HL-60 (cell line): ENCODE measurements around the gene SAA2.

Experiments
- GABPA ChIP-seq: IDR thresholded peaks from 2 replicates; pipeline ENCODE4 v1.6.1; 2012; ENCODE audit warnings: low read depth
- POLR2AphosphoS5 ChIP-seq: IDR thresholded peaks from 2 replicates; pipeline ENCODE4 v1.6.1; 2012; ENCODE audit warnings: low read depth
- SPI1 ChIP-seq: IDR thresholded peaks from 2 replicates; pipeline ENCODE4 v1.6.1; 2012; ENCODE audit warnings: low read depth, mild to moderate bottlenecking, borderline replicate concordance
- TF ChIP-seq, protein P1 (sequence below): IDR thresholded peaks from one replicate; pipeline ENCODE4 v1.5.1; 2011; ENCODE audit warnings: low read length, control low read depth, inconsistent platforms; ENCODE audit not compliant: insufficient read depth
- TF ChIP-seq, protein P2 (sequence below): IDR thresholded peaks from 2 replicates; pipeline ENCODE4 v1.6.1; 2012; ENCODE audit warnings: low read depth; ENCODE audit not compliant: insufficient replicate concordance

GRCh38 chr11:18203723-18204122 lies 44.7 kb downstream of the SAA2 start:
- TF ChIP-seq, protein P1, sequence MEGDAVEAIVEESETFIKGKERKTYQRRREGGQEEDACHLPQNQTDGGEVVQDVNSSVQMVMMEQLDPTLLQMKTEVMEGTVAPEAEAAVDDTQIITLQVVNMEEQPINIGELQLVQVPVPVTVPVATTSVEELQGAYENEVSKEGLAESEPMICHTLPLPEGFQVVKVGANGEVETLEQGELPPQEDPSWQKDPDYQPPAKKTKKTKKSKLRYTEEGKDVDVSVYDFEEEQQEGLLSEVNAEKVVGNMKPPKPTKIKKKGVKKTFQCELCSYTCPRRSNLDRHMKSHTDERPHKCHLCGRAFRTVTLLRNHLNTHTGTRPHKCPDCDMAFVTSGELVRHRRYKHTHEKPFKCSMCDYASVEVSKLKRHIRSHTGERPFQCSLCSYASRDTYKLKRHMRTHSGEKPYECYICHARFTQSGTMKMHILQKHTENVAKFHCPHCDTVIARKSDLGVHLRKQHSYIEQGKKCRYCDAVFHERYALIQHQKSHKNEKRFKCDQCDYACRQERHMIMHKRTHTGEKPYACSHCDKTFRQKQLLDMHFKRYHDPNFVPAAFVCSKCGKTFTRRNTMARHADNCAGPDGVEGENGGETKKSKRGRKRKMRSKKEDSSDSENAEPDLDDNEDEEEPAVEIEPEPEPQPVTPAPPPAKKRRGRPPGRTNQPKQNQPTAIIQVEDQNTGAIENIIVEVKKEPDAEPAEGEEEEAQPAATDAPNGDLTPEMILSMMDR = no peak
- TF ChIP-seq, protein P2, sequence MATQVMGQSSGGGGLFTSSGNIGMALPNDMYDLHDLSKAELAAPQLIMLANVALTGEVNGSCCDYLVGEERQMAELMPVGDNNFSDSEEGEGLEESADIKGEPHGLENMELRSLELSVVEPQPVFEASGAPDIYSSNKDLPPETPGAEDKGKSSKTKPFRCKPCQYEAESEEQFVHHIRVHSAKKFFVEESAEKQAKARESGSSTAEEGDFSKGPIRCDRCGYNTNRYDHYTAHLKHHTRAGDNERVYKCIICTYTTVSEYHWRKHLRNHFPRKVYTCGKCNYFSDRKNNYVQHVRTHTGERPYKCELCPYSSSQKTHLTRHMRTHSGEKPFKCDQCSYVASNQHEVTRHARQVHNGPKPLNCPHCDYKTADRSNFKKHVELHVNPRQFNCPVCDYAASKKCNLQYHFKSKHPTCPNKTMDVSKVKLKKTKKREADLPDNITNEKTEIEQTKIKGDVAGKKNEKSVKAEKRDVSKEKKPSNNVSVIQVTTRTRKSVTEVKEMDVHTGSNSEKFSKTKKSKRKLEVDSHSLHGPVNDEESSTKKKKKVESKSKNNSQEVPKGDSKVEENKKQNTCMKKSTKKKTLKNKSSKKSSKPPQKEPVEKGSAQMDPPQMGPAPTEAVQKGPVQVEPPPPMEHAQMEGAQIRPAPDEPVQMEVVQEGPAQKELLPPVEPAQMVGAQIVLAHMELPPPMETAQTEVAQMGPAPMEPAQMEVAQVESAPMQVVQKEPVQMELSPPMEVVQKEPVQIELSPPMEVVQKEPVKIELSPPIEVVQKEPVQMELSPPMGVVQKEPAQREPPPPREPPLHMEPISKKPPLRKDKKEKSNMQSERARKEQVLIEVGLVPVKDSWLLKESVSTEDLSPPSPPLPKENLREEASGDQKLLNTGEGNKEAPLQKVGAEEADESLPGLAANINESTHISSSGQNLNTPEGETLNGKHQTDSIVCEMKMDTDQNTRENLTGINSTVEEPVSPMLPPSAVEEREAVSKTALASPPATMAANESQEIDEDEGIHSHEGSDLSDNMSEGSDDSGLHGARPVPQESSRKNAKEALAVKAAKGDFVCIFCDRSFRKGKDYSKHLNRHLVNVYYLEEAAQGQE = no peak
- TF ChIP-seq SPI1 (no peak), POLR2AphosphoS5 (no peak), GABPA (no peak)
